Lung (tissue), 12 donors: Measurements from ENCODE around the gene RTBDN. TPM values are rescaled to one million over a fixed set of nuclear protein-coding genes. Genes with fewer than 3 reads are reported as not detected.

Experiments
- ATAC-seq: fragments of 200-7000 bp; cut with Tn5 transposase; one replicate; pipeline ENCODE4 v1.9.1; 2020; ENCODE audit warnings: moderate number of reproducible peaks; ENCODE audit not compliant: insufficient read depth, low FRiP score
- DNase-seq, 3 donors: peaks; one replicate each; pipeline ENCODE4 v3.0.0-alpha.2; 2013 to 2017
- H3K27ac ChIP-seq, 2 donors: one replicate each; pipeline ENCODE4 v1.5.1; 2013; ENCODE audit warnings: mild to moderate bottlenecking in 2 of 2, moderate library complexity in 2 of 2, control low read depth in 1 of 2, inconsistent platforms in 1 of 2, low read depth in 1 of 2, low read length in 1 of 2
- H3K27me3 ChIP-seq, 3 donors: one replicate each; pipeline ENCODE4 v1.5.1; 2013; ENCODE audit warnings: low read length in 2 of 3; ENCODE audit not compliant: control insufficient read depth in 3 of 3, insufficient read depth in 3 of 3
- H3K36me3 ChIP-seq, 4 donors: one replicate each; pipeline ENCODE4 v1.5.1; 2013; ENCODE audit warnings: low read length in 4 of 4, mild to moderate bottlenecking in 1 of 4, moderate library complexity in 1 of 4; ENCODE audit not compliant: control insufficient read depth in 4 of 4, insufficient read depth in 4 of 4
- H3K4me1 ChIP-seq, 5 donors: one replicate each; pipeline ENCODE4 v1.5.1; 2013; ENCODE audit warnings: low read length in 5 of 5, mild to moderate bottlenecking in 2 of 5, moderate library complexity in 1 of 5; ENCODE audit not compliant: control insufficient read depth in 5 of 5, insufficient read depth in 5 of 5
- H3K4me3 ChIP-seq: one replicate; pipeline ENCODE4 v1.5.1; 2013; ENCODE audit warnings: mild to moderate bottlenecking, control low read depth, moderate library complexity
- H3K9ac ChIP-seq, 2 donors: one replicate each; pipeline ENCODE4 v1.5.1; 2013; ENCODE audit warnings: low read length in 2 of 2, control low read depth in 1 of 2; ENCODE audit not compliant: insufficient read depth in 1 of 2
- H3K9me3 ChIP-seq, 4 donors: one replicate each; pipeline ENCODE4 v1.5.1; 2013; ENCODE audit warnings: low read length in 3 of 4, mild to moderate bottlenecking in 1 of 4, moderate library complexity in 1 of 4; ENCODE audit not compliant: control insufficient read depth in 4 of 4, insufficient read depth in 3 of 4
- CTCF ChIP-seq: IDR thresholded peaks from 2 replicates; pipeline ENCODE4 v1.5.1; 2012; ENCODE audit warnings: mild to moderate bottlenecking; ENCODE audit errors: control extremely low read depth, extremely low read depth
- WGBS, 2 donors: extraction: QIAGEN DNeasy Blood & Tissue Kit; methylation state at CpG; one replicate each; pipeline ENCODE4 v1.1.7; 2013; 5-methylcytosine and 5-hydroxymethylcytosine counted together
- polyA plus RNA-seq, 2 donors: library from polyadenylated mRNA; stranded (reverse); fragments of 200-250 nt; gene quantifications; one replicate each; pipeline ENCODE4 v1.2.1, GENCODE V29; 2013
- total RNA-seq, 2 donors: library from RNA; depleted of rRNA in 1 of 2; stranded (reverse); fragments of >200 nt in 1 of 2; gene quantifications; one replicate each; pipeline ENCODE4 v1.2.1, GENCODE V29; 2014 to 2021
- donor health status: control.
- donor health status: control.
- donor health status: Bipolar disorder and iron deficiency.
- donor health status: healthy.
- donor health status: DM: yes; HTN: yes; CAD: no.

RTBDN gene
- total and polyA plus RNA-seq, 4 donors, result not detected

GRCh38 chr19:12801466-12802266, 32.7 kb downstream of the RTBDN start, which contains the start of the genes PRDX2 and THSD8:
TSS of gene PRDX2 (minus strand) at chr19:12801800. CDS start at chr19:12801261, 539 bp downstream.
TSS of gene THSD8 (plus strand) at chr19:12802069. CDS start at chr19:12802072, 3 bp downstream.
- ATAC-seq (peak; percentile 76), DNase-seq (peak; percentile 79 to 88 (median 80))
- Histone ChIP-seq H3K9ac (peak within 1 kb of the TSS; percentile 67 to 85), H3K36me3 (peaks cover 0 to 10% (median 9%) of the 10 kb centered on the region in 4 donors), H3K4me1 (peaks cover 3 to 22% (median 4%) of the 10 kb centered on the region in 5 donors), H3K9me3 (no peaks in the 10 kb centered on the region), H3K27ac (peak within 1 kb of the TSS; percentile 58 to 83), H3K4me3 (peak within 1 kb of the TSS; percentile 67), H3K27me3 (no peaks in the 10 kb centered on the region)
- 0% methylated on average over 67 to 78 of the region's 78 CpGs for WGBS, 2 donors
- no peak for TF ChIP-seq CTCF

GRCh38 chr19:12800923-12801465, 33.4 kb downstream of the RTBDN start:
- 8 to 21% methylated on average over 38 of the region's 38 CpGs for WGBS, 2 donors
- peak overlapping the region; percentile 67 for H3K4me3 ChIP-seq
- no peak for DNase-seq

GRCh38 chr19:12800466-12800770, 34.0 kb downstream of the RTBDN start:
- Histone ChIP-seq H3K27ac (no peak overlapping the region), H3K4me1 (peaks cover 2 to 25% (median 4%) of the 10 kb centered on the region in 5 donors), H3K9me3 (no peaks in the 10 kb centered on the region), H3K4me3 (peak overlapping the region; percentile 67), H3K36me3 (peaks cover 0 to 10% (median 9%) of the 10 kb centered on the region in 4 donors), H3K27me3 (no peaks in the 10 kb centered on the region), H3K9ac (no peak overlapping the region)
- whole genome bisulfite sequencing, 2 donors, result 65 to 88% methylated on average over 1 of the region's 1 CpG
- DNase-seq (no peak), ATAC-seq (no peak)
- no peak for TF ChIP-seq CTCF

More at GRCh38 chr19:12800923-12801465, 33.4 kb downstream of the RTBDN start:
- no peak for ATAC-seq
- H3K27me3 ChIP-seq, result no peaks in the 10 kb centered on the region
- H3K36me3 ChIP-seq, result peaks cover 0 to 10% (median 9%) of the 10 kb centered on the region in 4 donors
- H3K9ac ChIP-seq, result peak overlapping the region; percentile 67 to 85
- H3K4me1 ChIP-seq, result peaks cover 2 to 24% (median 4%) of the 10 kb centered on the region in 5 donors
- peak overlapping the region; percentile 58 to 83 for H3K27ac ChIP-seq
- no peak for TF ChIP-seq CTCF
- no peaks in the 10 kb centered on the region for H3K9me3 ChIP-seq
